Esophagus squamous epithelium (tissue), 5 donors: Measurements from ENCODE around the gene SLC25A33. TPM values are rescaled to one million over a fixed set of nuclear protein-coding genes. Genes with fewer than 3 reads are reported as not detected.

Experiments used
- DNase-seq: peaks from one replicate; lab custom pipeline; 2025; lab: John Stamatoyannopoulos, UW
- H3K27ac ChIP-seq, 4 donors: fragments of 200-600 bp; sonication (generic); one replicate each; pipeline ENCODE4 v1.5.1; 2016 to 2019; ENCODE audit warnings: mild to moderate bottlenecking in 1 of 4
- H3K27me3 ChIP-seq, 4 donors: fragments of 200-600 bp; sonication (generic); 1 replicate in 3 of 4; 2 replicates in 1 of 4; pipeline versions ENCODE4 v1.5.1 to v1.6.0; 2017 to 2021; ENCODE audit warnings: antibody characterized with exemption in 1 of 4
- H3K36me3 ChIP-seq, 3 donors: fragments of 200-600 bp; sonication (generic); one replicate each; pipeline ENCODE4 v1.5.1; 2016 to 2019
- H3K4me1 ChIP-seq, 3 donors: fragments of 200-600 bp; sonication (generic); one replicate each; pipeline ENCODE4 v1.5.1; 2017 to 2019
- H3K4me3 ChIP-seq, 4 donors: fragments of 200-600 bp; sonication (generic); 1 replicate in 3 of 4; 2 replicates in 1 of 4; pipeline ENCODE4 v1.5.1; 2016 to 2019; ENCODE audit warnings: mild to moderate bottlenecking in 2 of 4, moderate library complexity in 1 of 4
- H3K9me3 ChIP-seq, 3 donors: fragments of 200-600 bp; sonication (generic); one replicate each; pipeline ENCODE4 v1.5.1; 2016 to 2019
- CTCF ChIP-seq, 6 experiments: fragments of 450-650 bp in 4 of 6; fragments of 200-600 bp in 2 of 6; sonication (generic) in 2 of 6; IDR thresholded peaks; one replicate each; pipeline ENCODE4 v1.5.1; 2016 to 2019; ENCODE audit warnings: antibody characterized with exemption in 6 of 6, mild to moderate bottlenecking in 4 of 6, moderate library complexity in 4 of 6
- POLR2A ChIP-seq, 4 donors: fragments of 450-650 bp; IDR thresholded peaks; one replicate each; pipeline ENCODE4 v1.6.1; 2017; ENCODE audit warnings: antibody characterized with exemption in 4 of 4, mild to moderate bottlenecking in 4 of 4, moderate library complexity in 3 of 4
- WGBS, 2 donors: methylation state at CpG; one replicate each; pipeline ENCODE4 v1.1.5; 2018; 5-methylcytosine and 5-hydroxymethylcytosine counted together
- intact Hi-C: fragments of 100-400 bp; cut with DNase I; formaldehyde crosslinking; loops from one replicate; pipeline ENCODE4 v1.15.0; 2022
- total RNA-seq, 4 donors: library from RNA; depleted of rRNA; stranded (reverse); fragments of >200 nt; gene quantifications; one replicate each; pipeline ENCODE4 v1.1.0, GENCODE V29; 2016
- donor health status: DM: yes; HTN: yes; CAD: no.

Gene SLC25A33
- total RNA-seq, 4 donors from 2014 or later = 4.2 to 7.2 (median 5.7) TPM

GRCh38 chr1:9588551-9589143, 49.4 kb downstream of the SLC25A33 start, which contains the start of gene TMEM201:
Gene TMEM201 (plus strand): TSS chr1:9588911. CDS start chr1:9588931, 20 bp downstream.
- no peaks in the 10 kb centered on the region for H3K9me3 ChIP-seq
- H3K36me3 ChIP-seq = peaks cover 0 to 8% (median 0%) of the 10 kb centered on the region in 3 donors
- H3K4me1 ChIP-seq = peaks cover 27 to 53% (median 30%) of the 10 kb centered on the region in 3 donors
- peak within 1 kb of the TSS; percentile 64 to 91 (median 86) for H3K27ac ChIP-seq
- intact Hi-C loops = no loop called here
- TF ChIP-seq CTCF (IDR thresholded peaks at IDR 0.05) (peak; percentile 66 to 92 (median 87)), POLR2A (IDR thresholded peaks at IDR 0.05) (peak in 1 of 4 donors; percentile 46)
- DNase-seq = peak; percentile 43
- no peaks in the 10 kb centered on the region for H3K27me3 ChIP-seq
- peak within 1 kb of the TSS; percentile 56 to 88 (median 68) for H3K4me3 ChIP-seq
- no CpG with 5 or more reads among the region's 94 CpGs for WGBS, 2 donors

GRCh38 chr1:9589144-9589718, 50.0 kb downstream of the SLC25A33 start:
- 0% methylated on average over 6 to 9 of the region's 63 CpGs for WGBS, 2 donors
- no peak for DNase-seq
- no peak for TF ChIP-seq CTCF (IDR thresholded peaks at IDR 0.05)
- peak overlapping the region; percentile 60 to 91 (median 86) for H3K27ac ChIP-seq
- intact Hi-C loops = no loop called here
- H3K27me3 ChIP-seq = no peaks in the 10 kb centered on the region
- peaks cover 32 to 59% (median 35%) of the 10 kb centered on the region in 3 donors for H3K4me1 ChIP-seq
- H3K9me3 ChIP-seq = no peaks in the 10 kb centered on the region
- peaks cover 0 to 6% (median 0%) of the 10 kb centered on the region in 3 donors for H3K36me3 ChIP-seq
- H3K4me3 ChIP-seq = peak overlapping the region; percentile 56 to 88 (median 68)

GRCh38 chr1:9589719-9590157, 50.5 kb downstream of the SLC25A33 start:
- Histone ChIP-seq H3K27ac (peak overlapping the region; percentile 60 to 91 (median 86)), H3K4me3 (peak overlapping the region; percentile 56 to 88 (median 68)), H3K9me3 (no peaks in the 10 kb centered on the region), H3K36me3 (peaks cover 0 to 1% (median 0%) of the 10 kb centered on the region in 3 donors), H3K4me1 (peaks cover 32 to 61% (median 35%) of the 10 kb centered on the region in 3 donors), H3K27me3 (no peaks in the 10 kb centered on the region)
- DNase-seq = no peak
- no peak for TF ChIP-seq CTCF (IDR thresholded peaks at IDR 0.05)
- intact Hi-C loops = no loop called here
- WGBS, 2 donors = 0 to 5% methylated on average over 2 to 5 of the region's 6 CpGs

GRCh38 chr1:9590201-9590600, 50.9 kb downstream of the SLC25A33 start:
- no peaks in the 10 kb centered on the region for H3K36me3 ChIP-seq
- H3K4me1 ChIP-seq = peaks cover 32 to 61% (median 35%) of the 10 kb centered on the region in 3 donors
- no peaks in the 10 kb centered on the region for H3K27me3 ChIP-seq
- H3K27ac ChIP-seq = peak overlapping the region in 1 of 4 donors; percentile 16
- peak overlapping the region in 1 of 4 donors; percentile 88 for H3K4me3 ChIP-seq
- DNase-seq = no peak
- H3K9me3 ChIP-seq = no peaks in the 10 kb centered on the region
- 40 to 57% methylated on average over 1 of the region's 7 CpGs for WGBS, 2 donors
- TF ChIP-seq POLR2A (IDR thresholded peaks at IDR 0.05) = no peak
- TF ChIP-seq CTCF (IDR thresholded peaks at IDR 0.05) = no peak
- intact Hi-C loops = no loop called here
